T-helper 1 cell treated with Interleukin-12 subunit alpha and Interleukin-12 subunit beta and Interleukin-4 antibody, amounts not matched to agents 30 μg/mL and 1 μg/mL, for 36 hours (primary cell): ENCODE measurements around the gene MYORG.

Experiments
- H3K27ac Mint-ChIP-seq: one replicate; pipeline ENCODE4 v1.8.0; 2021; ENCODE audit warnings: mild to moderate bottlenecking, mixed read lengths
- H3K27me3 Mint-ChIP-seq: one replicate; pipeline ENCODE4 v1.8.0; 2021; ENCODE audit warnings: low read depth, mixed read lengths
- H3K36me3 Mint-ChIP-seq: one replicate; pipeline ENCODE4 v1.8.0; 2021; ENCODE audit warnings: low read depth, mixed read lengths
- H3K4me1 Mint-ChIP-seq: one replicate; pipeline ENCODE4 v1.8.0; 2021; ENCODE audit warnings: low read depth, mixed read lengths
- H3K4me3 Mint-ChIP-seq: one replicate; pipeline ENCODE4 v1.8.0; 2021; ENCODE audit warnings: mild to moderate bottlenecking, moderate library complexity, mixed read lengths
- H3K9me3 Mint-ChIP-seq: one replicate; pipeline ENCODE4 v1.8.0; 2021; ENCODE audit warnings: mixed read lengths

Gene MYORG

DNA sequence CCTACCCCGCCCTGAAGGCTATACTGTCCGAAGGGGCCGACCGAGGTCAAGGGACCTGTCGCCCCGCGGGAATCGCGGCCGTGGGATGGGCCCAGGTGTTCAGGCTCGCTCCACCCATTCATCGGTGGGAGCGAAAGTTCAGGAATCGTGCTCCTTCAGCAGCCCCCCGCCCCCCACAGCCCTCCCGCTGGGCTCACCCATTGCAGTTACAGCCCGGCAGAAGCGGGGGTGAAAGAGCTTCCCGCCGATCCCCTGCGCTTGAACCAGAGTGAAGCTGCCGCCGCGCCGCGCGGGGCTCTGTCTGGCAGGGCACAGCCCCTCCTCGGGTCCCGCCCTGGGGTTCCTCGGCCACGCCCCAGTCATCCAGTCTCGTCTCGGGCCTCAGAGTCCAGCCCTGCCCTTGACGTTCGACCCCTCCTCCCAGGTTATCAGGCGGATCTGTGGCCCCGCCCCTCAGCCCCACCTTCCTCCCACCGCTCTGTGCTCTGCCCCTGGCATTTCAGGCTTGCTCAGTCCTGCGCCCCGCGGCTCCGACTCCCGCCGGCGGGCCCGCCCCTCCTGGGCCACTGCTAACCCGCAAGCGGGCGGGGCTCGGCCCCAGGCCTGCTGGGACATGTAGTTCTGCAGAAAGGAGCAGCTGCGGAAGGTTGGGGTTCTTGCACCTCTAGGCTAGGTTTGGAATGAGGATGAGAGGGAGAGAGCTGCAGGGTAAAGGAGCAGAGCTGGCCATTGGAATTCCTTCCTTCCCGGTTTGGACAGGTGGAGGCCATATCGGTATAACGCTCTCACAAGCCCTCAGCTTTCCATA lies at the start of gene MYORG:
TSS of gene MYORG (minus strand) at position 303 of the 808 bp plus-strand sequence. CDS start 3,955 bp downstream, outside the sequence.
- Mint-ChIP-seq H3K36me3 (no peaks in the 10 kb centered on the region), H3K9me3 (no peaks in the 10 kb centered on the region), H3K4me3 (peak within 1 kb of the TSS; percentile 88), H3K27ac (peak within 1 kb of the TSS; percentile 68), H3K4me1 (peaks cover 32% of the 10 kb centered on the region), H3K27me3 (peaks cover 9% of the 10 kb centered on the region)

DNA sequence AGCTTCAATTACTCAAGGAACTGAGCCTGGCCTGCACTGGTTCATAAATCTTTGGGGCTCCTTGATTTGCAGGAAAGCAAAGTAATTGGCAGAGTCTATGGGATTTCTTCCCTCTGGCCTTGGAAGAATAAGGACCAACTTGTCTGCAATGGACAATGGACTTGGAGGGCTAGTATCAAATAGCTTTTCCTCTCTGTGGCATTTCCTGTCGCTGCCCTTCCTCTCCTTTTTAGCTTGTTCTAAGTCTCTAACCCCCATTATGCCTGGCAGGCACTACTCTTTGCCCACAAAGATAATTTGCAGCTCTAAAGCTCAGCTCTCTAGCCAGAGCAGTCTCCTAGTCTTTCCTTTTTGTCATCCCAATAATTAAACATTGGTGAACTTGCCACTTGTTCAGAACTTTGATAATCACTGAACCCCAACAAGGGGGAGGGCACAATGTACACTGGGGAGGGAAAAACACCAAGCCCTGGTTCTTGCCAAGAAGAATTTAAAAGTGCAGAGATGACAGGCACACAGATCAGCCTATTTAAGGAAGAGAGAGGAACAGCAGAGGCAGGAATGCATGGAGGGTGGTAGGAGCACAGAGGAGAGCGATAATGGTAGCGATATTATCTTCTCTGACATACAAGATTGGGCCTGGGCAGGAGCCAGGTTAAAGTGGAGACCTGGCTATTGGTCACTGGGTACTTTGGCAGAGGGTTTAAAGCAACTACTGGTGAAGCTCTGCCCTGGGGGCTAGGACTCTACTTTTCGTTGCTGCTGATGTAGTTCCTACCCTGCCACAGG lies 43.2 kb upstream of the MYORG start:
- Mint-ChIP-seq H3K9me3 (no peaks in the 10 kb centered on the region), H3K36me3 (no peaks in the 10 kb centered on the region), H3K4me3 (no peak overlapping the region), H3K4me1 (no peaks in the 10 kb centered on the region), H3K27ac (no peak overlapping the region), H3K27me3 (no peaks in the 10 kb centered on the region)

DNA sequence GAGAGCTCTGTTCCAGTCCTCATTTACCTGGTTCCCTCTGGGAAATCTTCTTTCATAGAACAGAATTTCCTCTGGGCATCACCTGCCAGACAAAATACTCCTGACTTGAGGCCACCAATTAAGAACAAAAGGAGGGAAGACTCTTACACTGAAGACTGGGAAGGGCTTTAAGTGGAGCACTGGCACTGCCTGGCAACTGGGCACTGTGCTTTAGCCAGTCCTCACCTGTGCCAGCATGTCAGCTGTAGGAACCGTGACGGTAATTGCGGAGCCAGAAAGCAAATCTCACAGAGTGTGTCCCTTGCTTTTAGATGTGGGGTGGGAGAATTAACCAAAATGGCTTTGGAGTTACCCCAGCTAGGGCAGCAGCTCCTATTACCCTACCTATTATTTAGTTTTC lies 41.0 kb upstream of the MYORG start:
- H3K27me3 Mint-ChIP-seq = no peaks in the 10 kb centered on the region
- H3K4me3 Mint-ChIP-seq = no peak overlapping the region
- no peak overlapping the region for H3K27ac Mint-ChIP-seq
- H3K9me3 Mint-ChIP-seq = no peaks in the 10 kb centered on the region
- H3K4me1 Mint-ChIP-seq = no peaks in the 10 kb centered on the region
- H3K36me3 Mint-ChIP-seq = no peaks in the 10 kb centered on the region

DNA sequence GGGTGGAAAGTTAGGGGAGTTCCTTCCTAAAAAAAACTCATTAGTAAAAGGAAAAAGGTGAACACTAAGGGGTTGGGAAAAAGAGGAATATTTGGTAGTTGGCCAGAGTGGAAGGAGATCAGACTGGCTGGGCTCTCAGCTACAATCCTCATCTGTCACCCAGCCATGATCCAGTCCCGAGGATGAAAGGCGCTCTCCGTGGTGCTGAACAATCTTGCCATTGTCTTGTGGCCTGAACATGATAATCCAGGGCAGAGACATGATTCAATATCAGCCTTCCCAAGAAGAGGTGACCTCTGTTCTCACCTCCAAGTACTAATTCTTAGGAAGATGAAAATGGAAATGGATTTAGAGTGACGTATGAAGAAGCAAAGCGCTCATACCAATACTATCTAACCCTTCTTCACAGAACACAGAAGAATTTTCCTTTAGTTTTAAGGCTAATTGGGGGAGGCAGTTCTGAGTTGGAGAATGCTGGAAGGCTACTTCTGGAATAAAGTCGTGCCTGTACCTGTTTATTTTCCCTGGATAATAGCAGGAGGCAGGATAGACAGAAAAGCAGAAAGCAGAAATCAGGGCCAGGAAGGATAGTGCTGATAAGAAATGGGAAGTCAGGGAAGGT lies 36.6 kb upstream of the MYORG start:
- no peaks in the 10 kb centered on the region for H3K27me3 Mint-ChIP-seq
- no peaks in the 10 kb centered on the region for H3K9me3 Mint-ChIP-seq
- H3K36me3 Mint-ChIP-seq = no peaks in the 10 kb centered on the region
- no peak overlapping the region for H3K4me3 Mint-ChIP-seq
- no peak overlapping the region for H3K27ac Mint-ChIP-seq
- no peaks in the 10 kb centered on the region for H3K4me1 Mint-ChIP-seq

DNA sequence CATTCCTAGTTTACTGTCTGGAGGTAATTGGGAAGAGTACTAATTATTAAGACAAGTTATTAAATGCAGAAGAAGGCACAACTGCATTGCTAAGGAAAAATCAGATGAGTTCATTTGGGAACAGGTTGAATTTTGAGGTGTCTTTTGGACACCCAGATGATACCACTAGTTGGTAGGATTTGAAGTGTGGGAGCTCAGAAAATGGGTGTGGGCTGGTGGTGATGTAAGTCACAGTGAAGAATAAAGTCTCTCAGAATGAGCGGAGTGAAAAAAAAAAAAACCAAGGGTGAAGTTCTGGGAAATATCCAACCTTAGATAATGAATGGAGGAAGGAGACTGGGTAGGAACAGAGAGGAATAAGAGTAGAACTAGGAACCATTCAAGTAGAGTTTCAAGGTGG lies 35.6 kb upstream of the MYORG start:
- no peaks in the 10 kb centered on the region for H3K9me3 Mint-ChIP-seq
- no peaks in the 10 kb centered on the region for H3K4me1 Mint-ChIP-seq
- no peak overlapping the region for H3K4me3 Mint-ChIP-seq
- no peak overlapping the region for H3K27ac Mint-ChIP-seq
- H3K27me3 Mint-ChIP-seq = no peaks in the 10 kb centered on the region
- no peaks in the 10 kb centered on the region for H3K36me3 Mint-ChIP-seq

DNA sequence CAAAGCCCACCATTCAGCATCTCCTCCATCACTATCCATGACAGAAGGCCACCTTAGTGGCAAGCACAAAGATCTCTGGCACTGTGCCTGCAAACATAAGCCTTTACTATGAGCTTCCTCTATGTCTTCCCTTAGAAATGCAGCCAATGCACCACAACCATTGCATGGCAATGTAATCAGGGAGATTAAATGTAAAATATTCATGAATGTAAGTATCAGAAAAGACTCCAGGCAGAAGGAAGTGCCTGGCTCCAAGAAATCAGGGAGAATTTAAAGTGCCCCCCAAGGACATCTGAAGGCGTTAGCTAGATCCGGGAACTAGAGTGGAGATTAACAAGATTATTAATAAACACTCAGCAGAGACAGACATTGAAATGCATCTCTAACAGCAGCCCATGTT lies 32.5 kb upstream of the MYORG start:
- H3K27ac Mint-ChIP-seq = no peak overlapping the region
- H3K9me3 Mint-ChIP-seq = no peaks in the 10 kb centered on the region
- H3K4me3 Mint-ChIP-seq = no peak overlapping the region
- H3K27me3 Mint-ChIP-seq = no peaks in the 10 kb centered on the region
- H3K36me3 Mint-ChIP-seq = peaks cover under 1% of the 10 kb centered on the region
- no peaks in the 10 kb centered on the region for H3K4me1 Mint-ChIP-seq

DNA sequence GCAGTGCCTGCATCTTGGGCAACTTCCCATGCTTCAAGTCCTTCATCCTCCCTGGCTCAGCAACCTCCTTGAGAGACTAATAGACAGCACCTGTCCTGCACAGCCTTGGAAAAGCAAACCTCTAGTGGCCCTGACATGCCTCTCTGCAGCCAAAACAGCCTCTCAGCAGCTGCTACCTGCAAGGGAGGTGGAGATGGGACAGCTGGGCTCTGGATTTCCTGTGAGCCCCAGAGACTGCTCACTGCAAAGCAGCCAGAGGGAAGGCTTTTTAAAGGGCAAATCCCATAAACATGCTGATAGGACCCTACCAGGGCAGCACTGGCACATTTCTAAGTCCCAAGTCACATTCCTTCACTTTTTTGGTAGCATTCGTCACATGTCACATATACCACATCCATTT lies 31.5 kb upstream of the MYORG start:
- no peaks in the 10 kb centered on the region for H3K27me3 Mint-ChIP-seq
- no peaks in the 10 kb centered on the region for H3K4me1 Mint-ChIP-seq
- no peaks in the 10 kb centered on the region for H3K9me3 Mint-ChIP-seq
- no peak overlapping the region for H3K4me3 Mint-ChIP-seq
- H3K27ac Mint-ChIP-seq = no peak overlapping the region
- peaks cover 5% of the 10 kb centered on the region for H3K36me3 Mint-ChIP-seq

DNA sequence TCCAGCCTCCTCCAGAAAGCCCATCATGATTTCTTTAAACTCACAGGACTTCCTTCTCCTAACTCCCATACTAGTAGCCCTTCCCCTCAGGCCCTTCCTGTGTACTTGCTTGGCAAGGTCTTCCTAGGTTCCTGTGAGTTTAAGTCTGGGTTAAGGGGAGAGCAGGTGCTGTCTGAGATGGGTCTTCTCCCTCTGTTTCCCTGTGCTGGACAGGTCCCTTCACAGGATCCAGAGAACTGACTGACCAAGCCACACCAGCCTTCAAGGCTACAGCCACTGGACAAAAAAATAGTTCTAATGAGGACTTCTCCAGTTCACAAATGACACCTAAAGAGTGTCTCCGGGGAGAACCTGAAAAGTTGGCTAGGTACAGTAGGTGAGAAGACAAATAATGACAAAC lies 29.5 kb upstream of the MYORG start:
- no peaks in the 10 kb centered on the region for H3K4me1 Mint-ChIP-seq
- H3K27me3 Mint-ChIP-seq = no peaks in the 10 kb centered on the region
- no peaks in the 10 kb centered on the region for H3K9me3 Mint-ChIP-seq
- H3K4me3 Mint-ChIP-seq = no peak overlapping the region
- no peak overlapping the region for H3K27ac Mint-ChIP-seq
- peaks cover 5% of the 10 kb centered on the region for H3K36me3 Mint-ChIP-seq

DNA sequence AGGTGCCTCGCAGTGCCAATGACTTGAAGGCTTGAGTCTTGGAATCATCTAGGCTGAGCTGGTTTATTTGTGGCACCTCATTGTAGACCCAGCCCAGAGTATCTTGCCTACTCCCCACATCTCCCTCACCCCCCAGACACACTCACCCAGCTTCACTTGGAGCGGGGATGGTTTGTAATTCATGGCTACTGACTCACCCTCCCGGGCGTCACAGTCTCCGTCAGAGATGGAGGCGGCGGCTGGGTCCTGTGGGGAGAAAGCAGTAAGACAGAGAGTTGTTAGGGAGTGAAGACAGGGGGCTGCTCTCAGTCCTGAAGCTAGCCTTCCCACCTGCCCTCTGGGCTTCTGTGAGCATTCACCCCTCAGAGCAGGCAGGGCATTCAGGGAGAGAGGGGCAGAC lies 29.0 kb upstream of the MYORG start:
- Mint-ChIP-seq H3K27me3 (no peaks in the 10 kb centered on the region), H3K36me3 (peaks cover 5% of the 10 kb centered on the region)

DNA sequence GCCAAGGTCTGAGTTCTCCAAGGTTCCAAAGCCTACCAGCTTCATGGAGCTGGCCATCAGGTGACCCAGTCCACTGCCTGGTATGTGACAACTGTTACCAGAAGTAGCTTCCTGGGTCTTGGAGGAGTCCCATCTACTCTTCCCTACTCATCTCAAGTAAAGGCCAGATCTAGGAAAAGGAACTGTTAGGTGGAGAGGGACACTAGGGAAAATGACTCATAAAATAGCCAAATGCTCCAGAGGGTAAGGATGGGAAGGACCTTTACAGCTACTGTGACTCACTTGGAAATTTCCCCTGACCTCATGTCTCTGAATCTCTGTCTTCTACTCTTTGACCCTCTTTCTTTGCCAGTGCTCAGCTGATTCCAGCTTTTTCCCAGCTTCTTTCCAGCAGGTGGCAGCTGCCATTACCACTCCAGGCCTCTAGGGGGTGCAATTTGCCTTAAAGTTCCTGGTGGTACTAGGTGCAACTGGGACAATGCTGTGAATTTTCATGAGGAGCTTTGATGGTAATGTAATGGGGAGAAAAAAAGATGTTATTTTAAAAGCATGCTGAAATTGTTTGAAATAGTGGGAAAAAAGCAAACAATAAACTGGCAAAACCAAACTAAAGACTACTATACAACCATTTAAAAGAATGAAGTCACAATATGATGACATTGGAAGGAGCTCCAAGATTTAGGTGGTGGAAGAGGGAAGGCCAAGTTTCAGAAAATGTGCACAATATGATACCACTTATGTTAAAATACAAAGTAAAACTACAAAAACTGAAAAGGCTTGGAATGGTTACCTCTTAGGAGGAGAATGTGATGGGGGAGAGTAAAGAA lies 27.1 kb upstream of the MYORG start:
- Mint-ChIP-seq H3K4me1 (no peaks in the 10 kb centered on the region), H3K4me3 (no peak overlapping the region), H3K27ac (no peak overlapping the region), H3K36me3 (peaks cover 7% of the 10 kb centered on the region), H3K9me3 (no peaks in the 10 kb centered on the region), H3K27me3 (no peaks in the 10 kb centered on the region)

More for the DNA sequence above, 29.0 kb upstream of the MYORG start:
- H3K4me1 Mint-ChIP-seq = no peaks in the 10 kb centered on the region
- no peak overlapping the region for H3K27ac Mint-ChIP-seq
- H3K9me3 Mint-ChIP-seq = no peaks in the 10 kb centered on the region
- H3K4me3 Mint-ChIP-seq = no peak overlapping the region

DNA sequence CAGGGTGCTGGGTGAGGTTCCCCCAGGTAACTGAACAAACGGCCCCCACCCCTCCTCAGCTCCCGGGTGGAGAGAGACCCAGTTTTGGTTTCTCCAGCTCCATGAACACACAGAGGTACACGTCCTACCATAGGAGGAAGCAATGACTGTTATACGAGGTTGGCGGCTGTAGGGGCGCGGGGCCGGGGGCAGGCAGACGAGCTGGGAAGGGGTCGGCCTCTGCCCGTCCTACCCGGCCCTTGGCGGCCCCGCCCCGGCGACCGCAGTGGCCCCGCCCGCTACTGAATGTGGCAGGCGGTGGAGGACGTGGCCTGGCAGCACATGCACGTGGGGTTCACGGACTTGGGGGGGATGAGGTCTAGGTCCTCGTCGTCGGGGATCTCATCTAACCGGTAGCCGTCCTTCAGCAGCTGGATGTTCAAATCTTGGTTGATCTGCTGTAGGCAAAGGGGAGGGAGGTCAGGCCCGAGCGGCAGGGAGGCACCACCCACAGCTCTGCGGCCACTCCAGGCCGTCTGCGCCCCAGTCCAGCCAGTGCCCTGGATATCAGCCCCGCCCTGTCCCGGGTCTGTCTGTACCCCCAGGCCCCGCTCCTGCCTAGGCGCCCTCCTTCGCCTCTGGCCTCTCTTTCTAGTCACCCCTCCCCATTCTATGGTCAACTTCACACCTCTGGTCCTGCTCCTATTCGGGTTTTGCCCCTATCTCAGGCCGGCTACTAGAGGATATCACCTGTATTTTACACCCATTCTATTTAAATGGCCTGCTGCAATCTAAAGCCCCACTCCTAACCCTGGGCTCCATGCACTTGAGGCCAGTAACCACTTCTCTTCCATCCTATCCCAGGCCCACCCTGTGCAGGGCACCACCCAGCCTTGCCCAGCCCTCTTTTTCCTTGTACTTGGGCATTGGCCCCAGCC lies 24.2 kb upstream of the MYORG start:
- no peaks in the 10 kb centered on the region for H3K4me1 Mint-ChIP-seq
- H3K9me3 Mint-ChIP-seq = no peaks in the 10 kb centered on the region
- no peak overlapping the region for H3K4me3 Mint-ChIP-seq
- no peaks in the 10 kb centered on the region for H3K27me3 Mint-ChIP-seq
- H3K27ac Mint-ChIP-seq = no peak overlapping the region
- peaks cover 7% of the 10 kb centered on the region for H3K36me3 Mint-ChIP-seq

DNA sequence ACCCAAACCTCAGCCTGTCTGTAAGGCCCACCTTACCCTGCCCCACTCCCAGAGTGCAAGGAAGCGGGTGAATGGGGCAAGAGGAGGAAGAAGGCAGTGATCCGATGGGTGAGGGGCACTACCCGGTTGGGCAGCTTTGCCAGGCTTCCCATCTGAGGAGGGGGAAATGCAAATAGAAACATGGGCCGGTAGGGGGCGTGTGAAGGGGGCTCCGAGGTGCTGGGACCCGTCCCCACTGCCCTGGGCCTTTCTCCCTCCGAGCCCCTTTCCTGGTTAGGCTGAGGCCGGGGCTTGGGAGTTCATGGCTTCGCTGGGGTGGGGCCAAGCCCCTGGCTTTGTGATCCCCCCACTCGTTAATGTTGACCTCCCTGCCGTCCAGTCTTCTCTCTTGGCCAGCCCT lies 23.6 kb upstream of the MYORG start:
- Mint-ChIP-seq H3K9me3 (no peaks in the 10 kb centered on the region), H3K36me3 (peaks cover 7% of the 10 kb centered on the region), H3K4me1 (no peaks in the 10 kb centered on the region), H3K27ac (no peak overlapping the region), H3K4me3 (no peak overlapping the region), H3K27me3 (no peaks in the 10 kb centered on the region)

DNA sequence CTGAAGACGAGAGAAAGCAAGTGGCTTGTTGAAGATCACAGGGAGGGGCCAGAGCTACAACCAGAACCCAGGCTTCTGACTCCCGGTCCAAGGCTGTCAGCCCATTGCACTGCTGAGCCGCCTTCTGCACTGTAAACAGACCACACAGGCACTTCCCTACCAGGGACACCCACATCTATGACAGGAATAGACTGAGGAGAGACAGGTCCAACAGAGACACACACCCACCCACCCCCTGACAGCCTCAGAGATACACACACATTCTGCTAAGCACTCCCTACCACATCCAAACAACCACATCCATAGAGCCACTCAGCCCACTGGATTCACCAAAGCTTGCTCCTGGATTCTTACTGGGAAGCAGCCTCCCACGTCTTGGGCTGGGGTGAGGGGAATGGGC lies 23.0 kb upstream of the MYORG start:
- Mint-ChIP-seq H3K27me3 (no peaks in the 10 kb centered on the region), H3K4me1 (no peaks in the 10 kb centered on the region), H3K36me3 (peaks cover 7% of the 10 kb centered on the region), H3K4me3 (no peak overlapping the region), H3K27ac (no peak overlapping the region), H3K9me3 (no peaks in the 10 kb centered on the region)
